SK-N-DZ (cell line): ENCODE data around the gene RNF180.
"Not testable (repeated sequence)": the region's sequence is repeated elsewhere in the genome, so short reads cannot be mapped to it uniquely, and the experiment has no call there.

Experiments used
- DNase-seq: peaks from one replicate; pipeline ENCODE4 v3.0.0-alpha.2; 2015; ENCODE audit warnings: low spot score

RNF180 gene

DNA sequence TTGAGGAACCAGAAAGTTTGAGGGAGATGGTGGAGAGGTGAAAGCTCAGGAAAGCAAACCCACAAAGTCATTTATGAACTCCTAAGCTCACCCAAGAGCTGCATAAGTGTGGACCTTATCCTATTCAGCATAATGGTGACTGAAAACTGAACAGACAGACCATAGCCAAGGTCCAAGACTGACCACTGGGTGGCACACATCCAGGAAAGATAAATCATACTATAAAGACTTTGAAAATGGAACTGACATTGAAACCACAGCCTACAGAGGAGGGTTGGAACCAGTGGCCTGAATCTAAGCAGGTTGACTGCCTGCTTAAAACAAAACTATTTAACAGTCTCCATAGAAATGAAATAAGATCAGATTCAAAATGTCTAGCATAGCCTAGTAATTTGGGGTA is 219.1 kb downstream of the RNF180 start:
- peak; percentile 4 for DNase-seq

DNA sequence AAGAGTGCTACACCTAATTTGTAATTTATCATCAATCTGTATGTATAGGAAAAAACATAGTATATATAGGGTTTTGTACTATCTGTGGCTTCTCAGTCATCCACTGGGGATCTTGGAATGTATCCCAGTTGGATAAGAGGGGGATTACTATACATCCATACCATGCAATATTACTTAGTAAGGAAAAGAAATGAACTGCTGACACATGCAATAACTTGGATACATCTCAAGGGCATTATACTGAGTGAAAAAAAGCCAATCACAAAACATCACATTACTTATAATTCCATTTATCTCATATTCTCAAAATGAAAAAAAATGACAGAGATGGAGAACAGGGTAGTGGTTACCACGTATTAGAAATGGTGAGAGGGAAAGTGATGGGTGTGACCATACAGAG is 231.9 kb downstream of the RNF180 start:
- no peak for DNase-seq

DNA sequence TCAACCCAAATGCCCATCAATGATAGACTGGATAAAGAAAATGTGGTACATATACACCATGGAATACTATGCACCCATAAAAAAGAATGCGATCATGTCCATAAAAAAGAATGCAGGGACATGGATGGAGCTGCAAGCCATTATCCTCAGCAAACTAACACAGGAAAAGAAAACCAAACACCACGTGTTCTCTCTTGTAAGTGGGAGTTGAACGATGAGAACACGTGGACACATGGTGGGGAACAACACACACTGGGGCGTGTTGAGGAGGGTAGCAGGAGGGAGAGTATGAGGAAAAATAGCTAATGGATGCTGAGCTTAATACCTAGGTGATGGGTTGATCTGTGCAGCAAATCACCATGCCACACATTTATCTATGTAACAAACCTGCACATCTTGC is 233.1 kb downstream of the RNF180 start:
- DNase-seq: not testable (repeated sequence)

DNA sequence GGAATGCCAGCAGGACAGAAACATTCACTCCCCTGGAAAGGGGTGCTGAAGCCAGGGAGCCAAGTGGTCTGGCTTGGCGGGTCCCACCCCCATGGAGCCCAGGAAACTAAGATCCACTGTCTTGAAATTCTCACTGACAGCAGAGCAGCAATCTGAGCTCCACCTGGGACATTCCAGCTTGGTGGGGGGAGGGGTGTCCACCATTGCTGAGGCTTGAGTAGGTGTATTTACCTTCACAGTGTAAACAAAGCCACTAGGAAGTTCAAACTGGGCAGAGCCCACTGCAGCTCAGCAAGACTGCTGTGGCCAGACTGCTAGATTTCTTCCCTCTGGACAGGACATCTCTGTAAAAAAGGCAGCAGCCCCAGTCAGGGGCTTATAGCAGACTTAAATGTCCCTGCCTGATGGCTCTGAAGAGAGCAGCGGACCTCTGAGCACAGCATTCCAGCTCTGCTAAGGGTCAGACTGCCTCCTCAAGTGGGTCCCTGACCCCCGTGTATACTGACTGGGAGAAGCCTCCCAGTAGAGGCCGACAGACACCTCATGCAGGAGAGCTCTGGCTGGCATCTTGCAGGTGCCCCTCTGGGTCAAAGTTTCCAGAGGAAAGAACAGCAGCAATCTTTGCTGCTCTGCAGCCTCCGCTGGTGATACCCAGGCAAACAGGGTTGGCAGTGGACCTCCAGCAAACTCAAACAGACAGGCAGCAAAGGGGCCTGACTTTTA is 241.6 kb downstream of the RNF180 start:
- not testable (repeated sequence) for DNase-seq

DNA sequence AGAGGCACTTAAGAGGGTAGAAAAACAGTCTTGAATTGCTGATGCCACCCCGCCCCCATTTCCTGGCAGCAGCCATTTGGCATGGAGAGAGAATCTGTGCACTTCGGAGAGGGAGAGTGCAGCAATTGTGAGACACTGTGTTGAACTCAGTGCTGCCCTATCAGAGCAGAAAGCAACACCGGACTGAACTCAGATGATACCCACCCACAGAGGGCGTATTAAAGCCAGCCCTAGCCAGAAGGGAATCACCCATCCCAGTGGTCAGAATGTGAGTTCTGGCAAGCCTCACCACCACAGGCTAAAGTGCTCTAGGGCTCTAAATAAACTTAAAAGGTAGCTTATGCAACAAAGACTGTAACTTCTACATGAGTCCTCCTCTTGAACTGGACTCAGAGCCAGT is 251.7 kb downstream of the RNF180 start:
- no peak for DNase-seq

DNA sequence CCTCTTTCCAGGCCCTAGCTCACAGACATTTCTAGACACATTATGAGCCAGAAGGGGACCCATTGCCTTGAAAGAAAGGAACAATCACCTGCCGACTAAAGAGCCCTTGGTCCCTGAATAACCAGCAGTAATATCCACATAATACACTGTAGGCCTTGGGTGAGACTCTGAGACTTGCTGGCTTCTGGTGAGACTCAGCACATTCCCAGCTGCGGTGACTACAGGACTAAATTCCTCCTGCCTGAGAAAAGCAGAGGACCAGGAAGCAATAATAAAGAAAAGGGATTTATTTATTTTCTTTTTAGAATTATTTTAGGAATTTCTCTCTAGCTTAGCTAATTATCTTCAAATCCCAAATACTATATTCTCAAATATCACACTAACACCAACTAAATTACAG is 252.4 kb downstream of the RNF180 start:
- DNase-seq: no peak
